Left lung (tissue), 10 donors: ENCODE results near the gene CYB5R4. TPM values are rescaled to one million over a fixed set of nuclear protein-coding genes. Genes with fewer than 3 reads are reported as not detected.
"Not testable (repeated sequence)": the region's sequence is repeated elsewhere in the genome, so short reads cannot be mapped to it uniquely, and the experiment has no call there.

ENCODE experiments used
- ATAC-seq: fragments of 200-7000 bp; cut with Tn5 transposase; one replicate; pipeline ENCODE4 v1.9.1; 2020; ENCODE audit warnings: moderate library complexity
- DNase-seq, 4 donors: peaks; one replicate each; pipeline ENCODE4 v3.0.0-alpha.2; 2013 to 2020
- H3K27ac ChIP-seq, 2 donors: fragments of 200-600 bp; sonication (generic) in 1 of 2; one replicate each; pipeline versions ENCODE4 v1.5.0 to v1.8.0; 2020 to 2021
- H3K27me3 ChIP-seq, 2 donors: fragments of 200-600 bp; sonication (generic) in 1 of 2; one replicate each; pipeline versions ENCODE4 v1.5.0 to v1.8.0; 2020 to 2021
- H3K36me3 ChIP-seq, 2 donors: fragments of 200-600 bp; sonication (generic) in 1 of 2; one replicate each; pipeline versions ENCODE4 v1.5.0 to v1.8.0; 2020 to 2021
- H3K4me1 ChIP-seq, 2 donors: fragments of 200-600 bp; one replicate each; pipeline ENCODE4 v1.8.0; 2021
- H3K4me3 ChIP-seq, 2 donors: fragments of 200-600 bp; sonication (generic) in 1 of 2; one replicate each; pipeline versions ENCODE4 v1.5.0 to v1.8.0; 2020 to 2021; ENCODE audit warnings: mild to moderate bottlenecking in 1 of 2
- H3K9me3 ChIP-seq, 2 donors: fragments of 200-600 bp; sonication (generic) in 1 of 2; one replicate each; pipeline versions ENCODE4 v1.5.0 to v1.8.0; 2020 to 2021
- CTCF ChIP-seq, 2 donors: fragments of 200-600 bp; sonication (generic) in 1 of 2; IDR thresholded peaks; one replicate each; pipeline versions ENCODE4 v1.5.0 to v1.8.0; 2021; ENCODE audit warnings: antibody characterized with exemption in 2 of 2
- intact Hi-C, 2 donors: fragments of 100-400 bp; cut with DNase I; formaldehyde crosslinking; loops; one replicate each; pipeline versions ENCODE4 v1.11.2 to v1.14.2; 2022
- polyA plus RNA-seq, 6 donors: library from polyadenylated mRNA; unstranded; fragments of 120-200 nt; gene quantifications; one replicate each; pipeline ENCODE4 v1.2.1, GENCODE V29; 2013; ENCODE audit not compliant: insufficient read length in 6 of 6
- total RNA-seq, 2 donors: library from RNA; stranded (reverse); fragmentation: NEBNext Ultra II Directional; extraction: Animal tissue kit (Norgen Biotek cat#: 25700); gene quantifications; one replicate each; pipeline ENCODE4 v1.2.1, GENCODE V29; 2021
- donor health status: DM: no; HTN: yes; CAD: no.
- donor health status: DM: no; HTN: no; CAD: no.

Gene CYB5R4
- total and polyA plus RNA-seq, 8 donors = 9.0 to 44.3 (median 12.9) TPM

- H3K27me3 ChIP-seq = no peaks in the 10 kb centered on the region
- H3K27ac ChIP-seq = no peak overlapping the region
- no peak for TF ChIP-seq CTCF (IDR thresholded peaks at IDR 0.05)
- ATAC-seq (no peak), DNase-seq (no peak)
- no peaks in the 10 kb centered on the region for H3K4me1 ChIP-seq
- peaks cover 0 to 4% of the 10 kb centered on the region in 2 donors for H3K36me3 ChIP-seq
- intact Hi-C loops = no loop called here
- H3K4me3 ChIP-seq = no peak overlapping the region
- peaks cover 0 to 9% of the 10 kb centered on the region in 2 donors for H3K9me3 ChIP-seq
These were observed 89.4 kb downstream of the CYB5R4 start for GRCh38 chr6:83948851-83949250.

GRCh38 chr6:83951423-83951822 is 91.9 kb downstream of the CYB5R4 start:
- intact Hi-C loops, ATAC-seq, H3K27me3 ChIP-seq, H3K27ac ChIP-seq, H3K9me3 ChIP-seq, H3K4me1 ChIP-seq, H3K4me3 ChIP-seq: not testable (repeated sequence)
- peaks cover 0 to 17% of the 10 kb centered on the region in 2 donors for H3K36me3 ChIP-seq
- DNase-seq = peak in 1 of 4 donors; percentile 6

GRCh38 chr6:83952830-83953229 is 93.3 kb downstream of the CYB5R4 start:
- intact Hi-C loops = no loop called here
- Histone ChIP-seq H3K9me3 (no peaks in the 10 kb centered on the region), H3K36me3 (peaks cover 0 to 25% of the 10 kb centered on the region in 2 donors), H3K27me3 (no peaks in the 10 kb centered on the region), H3K4me3 (no peak overlapping the region), H3K4me1 (no peaks in the 10 kb centered on the region), H3K27ac (no peak overlapping the region)
- DNase-seq = no peak
- ATAC-seq = no peak
- TF ChIP-seq CTCF (IDR thresholded peaks at IDR 0.05) = no peak

- no peaks in the 10 kb centered on the region for H3K4me1 ChIP-seq
- intact Hi-C loops = no loop called here
- H3K9me3 ChIP-seq = no peaks in the 10 kb centered on the region
- H3K4me3 ChIP-seq = no peak overlapping the region
- H3K36me3 ChIP-seq = peaks cover 0 to 28% of the 10 kb centered on the region in 2 donors
- no peak for TF ChIP-seq CTCF (IDR thresholded peaks at IDR 0.05)
- H3K27me3 ChIP-seq = no peaks in the 10 kb centered on the region
- no peak overlapping the region for H3K27ac ChIP-seq
- DNase-seq (no peak), ATAC-seq (no peak)
These were observed 94.9 kb downstream of the CYB5R4 start for GRCh38 chr6:83954371-83954770.

GRCh38 chr6:83958241-83958685 is 98.8 kb downstream of the CYB5R4 start:
- ATAC-seq = no peak
- H3K4me1 ChIP-seq = no peaks in the 10 kb centered on the region
- TF ChIP-seq CTCF (IDR thresholded peaks at IDR 0.05) = no peak
- peaks cover 0 to 62% of the 10 kb centered on the region in 2 donors for H3K36me3 ChIP-seq
- no peak overlapping the region for H3K4me3 ChIP-seq
- no peaks in the 10 kb centered on the region for H3K9me3 ChIP-seq
- H3K27ac ChIP-seq = no peak overlapping the region
- no peaks in the 10 kb centered on the region for H3K27me3 ChIP-seq
- DNase-seq = no peak
- intact Hi-C loops = no loop called here

GRCh38 chr6:83960664-83961063 is 101.2 kb downstream of the CYB5R4 start:
- no peak overlapping the region for H3K27ac ChIP-seq
- DNase-seq = no peak
- intact Hi-C loops = no loop called here
- H3K4me3 ChIP-seq = no peak overlapping the region
- no peaks in the 10 kb centered on the region for H3K4me1 ChIP-seq
- no peak for ATAC-seq
- peaks cover 0 to 77% of the 10 kb centered on the region in 2 donors for H3K36me3 ChIP-seq
- no peaks in the 10 kb centered on the region for H3K27me3 ChIP-seq
- no peak for TF ChIP-seq CTCF (IDR thresholded peaks at IDR 0.05)
- H3K9me3 ChIP-seq = peaks cover 0 to 15% of the 10 kb centered on the region in 2 donors
